ENCODE results near the gene YPEL1. TPM values are rescaled to one million over a fixed set of nuclear protein-coding genes. Genes with fewer than 3 reads are reported as not detected.

Gene YPEL1
- total and polyA plus RNA-seq, 2 of the 13 experiments (the other 11 are each of a cell fraction or from before 2014, with no cell fraction given), result 0.33 to 2.5 TPM

DNA sequence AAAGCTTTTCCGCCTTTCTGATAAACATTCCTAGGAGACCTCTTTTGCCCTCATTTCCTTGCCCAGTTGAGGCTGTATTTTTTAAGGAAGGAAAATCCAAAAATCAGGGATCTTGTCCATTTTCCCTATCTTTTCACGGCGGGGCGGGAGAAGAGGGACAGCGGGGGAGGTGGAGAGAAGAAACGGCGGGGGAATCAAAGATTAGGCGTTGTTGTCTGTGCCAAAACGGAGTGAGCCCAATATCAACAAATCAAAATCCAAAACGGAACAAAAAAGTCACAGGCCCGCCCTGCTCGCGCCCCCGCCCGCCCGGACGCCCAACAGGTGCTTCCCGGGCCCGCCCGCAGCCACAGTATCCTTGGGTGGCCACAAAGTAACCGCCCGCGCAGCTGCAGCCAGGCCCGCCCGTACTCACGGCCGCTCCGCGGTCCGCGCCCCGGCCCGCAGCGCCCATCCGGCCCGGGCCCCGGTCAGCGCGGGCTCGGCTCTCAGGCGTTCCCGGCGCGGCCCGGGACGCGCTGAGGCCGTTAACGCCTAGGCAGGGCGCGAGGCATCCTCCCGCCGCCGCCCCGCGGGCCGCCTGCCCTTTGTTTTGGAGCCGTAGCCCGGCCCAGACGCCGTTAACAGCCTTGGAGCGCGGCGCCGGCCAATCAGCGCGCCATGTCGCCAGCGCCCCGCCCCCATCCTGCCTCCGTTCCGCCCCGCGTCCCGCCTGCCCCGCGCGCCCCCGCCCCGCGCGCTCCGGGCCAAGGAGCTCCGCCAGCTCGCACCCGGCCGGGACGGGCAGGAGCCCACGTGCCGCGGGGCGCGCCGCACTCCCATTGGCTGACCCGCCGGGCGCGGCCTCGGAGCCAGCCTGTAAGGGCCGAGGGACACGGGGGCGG lies at the start of gene YPEL1 (continued):
- TF ChIP-seq, protein P1, sequence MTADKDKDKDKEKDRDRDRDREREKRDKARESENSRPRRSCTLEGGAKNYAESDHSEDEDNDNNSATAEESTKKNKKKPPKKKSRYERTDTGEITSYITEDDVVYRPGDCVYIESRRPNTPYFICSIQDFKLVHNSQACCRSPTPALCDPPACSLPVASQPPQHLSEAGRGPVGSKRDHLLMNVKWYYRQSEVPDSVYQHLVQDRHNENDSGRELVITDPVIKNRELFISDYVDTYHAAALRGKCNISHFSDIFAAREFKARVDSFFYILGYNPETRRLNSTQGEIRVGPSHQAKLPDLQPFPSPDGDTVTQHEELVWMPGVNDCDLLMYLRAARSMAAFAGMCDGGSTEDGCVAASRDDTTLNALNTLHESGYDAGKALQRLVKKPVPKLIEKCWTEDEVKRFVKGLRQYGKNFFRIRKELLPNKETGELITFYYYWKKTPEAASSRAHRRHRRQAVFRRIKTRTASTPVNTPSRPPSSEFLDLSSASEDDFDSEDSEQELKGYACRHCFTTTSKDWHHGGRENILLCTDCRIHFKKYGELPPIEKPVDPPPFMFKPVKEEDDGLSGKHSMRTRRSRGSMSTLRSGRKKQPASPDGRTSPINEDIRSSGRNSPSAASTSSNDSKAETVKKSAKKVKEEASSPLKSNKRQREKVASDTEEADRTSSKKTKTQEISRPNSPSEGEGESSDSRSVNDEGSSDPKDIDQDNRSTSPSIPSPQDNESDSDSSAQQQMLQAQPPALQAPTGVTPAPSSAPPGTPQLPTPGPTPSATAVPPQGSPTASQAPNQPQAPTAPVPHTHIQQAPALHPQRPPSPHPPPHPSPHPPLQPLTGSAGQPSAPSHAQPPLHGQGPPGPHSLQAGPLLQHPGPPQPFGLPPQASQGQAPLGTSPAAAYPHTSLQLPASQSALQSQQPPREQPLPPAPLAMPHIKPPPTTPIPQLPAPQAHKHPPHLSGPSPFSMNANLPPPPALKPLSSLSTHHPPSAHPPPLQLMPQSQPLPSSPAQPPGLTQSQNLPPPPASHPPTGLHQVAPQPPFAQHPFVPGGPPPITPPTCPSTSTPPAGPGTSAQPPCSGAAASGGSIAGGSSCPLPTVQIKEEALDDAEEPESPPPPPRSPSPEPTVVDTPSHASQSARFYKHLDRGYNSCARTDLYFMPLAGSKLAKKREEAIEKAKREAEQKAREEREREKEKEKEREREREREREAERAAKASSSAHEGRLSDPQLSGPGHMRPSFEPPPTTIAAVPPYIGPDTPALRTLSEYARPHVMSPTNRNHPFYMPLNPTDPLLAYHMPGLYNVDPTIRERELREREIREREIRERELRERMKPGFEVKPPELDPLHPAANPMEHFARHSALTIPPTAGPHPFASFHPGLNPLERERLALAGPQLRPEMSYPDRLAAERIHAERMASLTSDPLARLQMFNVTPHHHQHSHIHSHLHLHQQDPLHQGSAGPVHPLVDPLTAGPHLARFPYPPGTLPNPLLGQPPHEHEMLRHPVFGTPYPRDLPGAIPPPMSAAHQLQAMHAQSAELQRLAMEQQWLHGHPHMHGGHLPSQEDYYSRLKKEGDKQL (CRISPR knock-in tag; IDR thresholded peaks at IDR 0.05; ENCODE audit: low read depth), result no peak
- TF ChIP-seq, protein P2, sequence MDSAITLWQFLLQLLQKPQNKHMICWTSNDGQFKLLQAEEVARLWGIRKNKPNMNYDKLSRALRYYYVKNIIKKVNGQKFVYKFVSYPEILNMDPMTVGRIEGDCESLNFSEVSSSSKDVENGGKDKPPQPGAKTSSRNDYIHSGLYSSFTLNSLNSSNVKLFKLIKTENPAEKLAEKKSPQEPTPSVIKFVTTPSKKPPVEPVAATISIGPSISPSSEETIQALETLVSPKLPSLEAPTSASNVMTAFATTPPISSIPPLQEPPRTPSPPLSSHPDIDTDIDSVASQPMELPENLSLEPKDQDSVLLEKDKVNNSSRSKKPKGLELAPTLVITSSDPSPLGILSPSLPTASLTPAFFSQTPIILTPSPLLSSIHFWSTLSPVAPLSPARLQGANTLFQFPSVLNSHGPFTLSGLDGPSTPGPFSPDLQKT (CRISPR knock-in tag; IDR thresholded peaks at IDR 0.05; ENCODE audit: borderline replicate concordance), result no peak
- TF ChIP-seq, protein P3, sequence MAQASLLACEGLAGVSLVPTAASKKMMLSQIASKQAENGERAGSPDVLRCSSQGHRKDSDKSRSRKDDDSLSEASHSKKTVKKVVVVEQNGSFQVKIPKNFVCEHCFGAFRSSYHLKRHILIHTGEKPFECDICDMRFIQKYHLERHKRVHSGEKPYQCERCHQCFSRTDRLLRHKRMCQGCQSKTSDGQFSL (CRISPR knock-in tag; IDR thresholded peaks at IDR 0.05), result 0 out of 2 replicates have a peak, but pooled peaks have one; percentile 32
- TF ChIP-seq ZNF282 (IDR thresholded peaks at IDR 0.05; ENCODE audit: partially characterized antibody) (no peak), HOXA3 (CRISPR knock-in tag; IDR thresholded peaks at IDR 0.05) (peak; percentile 78), PCBP2 (optimal IDR thresholded peaks at IDR 0.05; ENCODE audit: low read depth, low read length, poor library complexity, severe bottlenecking) (no peak), NCOA5 (CRISPR knock-in tag; IDR thresholded peaks at IDR 0.05) (no peak), ASH2L (IDR thresholded peaks at IDR 0.05; ENCODE audit: insufficient read length, low read depth, low read length) (no peak), ZNF841 (CRISPR knock-in tag; IDR thresholded peaks at IDR 0.05; ENCODE audit: borderline replicate concordance) (peak; percentile 85; the same call in 1 of the 2 replicates), ATF1 (CRISPR knock-in tag; IDR thresholded peaks at IDR 0.05) (no peak), ZSCAN30 (CRISPR knock-in tag; IDR thresholded peaks at IDR 0.05) (no peak)
- TF ChIP-seq, protein P4, sequence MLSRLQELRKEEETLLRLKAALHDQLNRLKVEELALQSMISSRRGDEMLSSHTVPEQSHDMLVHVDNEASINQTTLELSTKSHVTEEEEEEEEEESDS (CRISPR knock-in tag; IDR thresholded peaks at IDR 0.05; ENCODE audit: borderline replicate concordance), result no peak
- TF ChIP-seq, protein P5, sequence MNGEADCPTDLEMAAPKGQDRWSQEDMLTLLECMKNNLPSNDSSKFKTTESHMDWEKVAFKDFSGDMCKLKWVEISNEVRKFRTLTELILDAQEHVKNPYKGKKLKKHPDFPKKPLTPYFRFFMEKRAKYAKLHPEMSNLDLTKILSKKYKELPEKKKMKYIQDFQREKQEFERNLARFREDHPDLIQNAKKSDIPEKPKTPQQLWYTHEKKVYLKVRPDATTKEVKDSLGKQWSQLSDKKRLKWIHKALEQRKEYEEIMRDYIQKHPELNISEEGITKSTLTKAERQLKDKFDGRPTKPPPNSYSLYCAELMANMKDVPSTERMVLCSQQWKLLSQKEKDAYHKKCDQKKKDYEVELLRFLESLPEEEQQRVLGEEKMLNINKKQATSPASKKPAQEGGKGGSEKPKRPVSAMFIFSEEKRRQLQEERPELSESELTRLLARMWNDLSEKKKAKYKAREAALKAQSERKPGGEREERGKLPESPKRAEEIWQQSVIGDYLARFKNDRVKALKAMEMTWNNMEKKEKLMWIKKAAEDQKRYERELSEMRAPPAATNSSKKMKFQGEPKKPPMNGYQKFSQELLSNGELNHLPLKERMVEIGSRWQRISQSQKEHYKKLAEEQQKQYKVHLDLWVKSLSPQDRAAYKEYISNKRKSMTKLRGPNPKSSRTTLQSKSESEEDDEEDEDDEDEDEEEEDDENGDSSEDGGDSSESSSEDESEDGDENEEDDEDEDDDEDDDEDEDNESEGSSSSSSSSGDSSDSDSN (CRISPR knock-in tag; IDR thresholded peaks at IDR 0.05), result peak; percentile 43; the same call in 1 of the 2 replicates
- TF ChIP-seq, protein P6, sequence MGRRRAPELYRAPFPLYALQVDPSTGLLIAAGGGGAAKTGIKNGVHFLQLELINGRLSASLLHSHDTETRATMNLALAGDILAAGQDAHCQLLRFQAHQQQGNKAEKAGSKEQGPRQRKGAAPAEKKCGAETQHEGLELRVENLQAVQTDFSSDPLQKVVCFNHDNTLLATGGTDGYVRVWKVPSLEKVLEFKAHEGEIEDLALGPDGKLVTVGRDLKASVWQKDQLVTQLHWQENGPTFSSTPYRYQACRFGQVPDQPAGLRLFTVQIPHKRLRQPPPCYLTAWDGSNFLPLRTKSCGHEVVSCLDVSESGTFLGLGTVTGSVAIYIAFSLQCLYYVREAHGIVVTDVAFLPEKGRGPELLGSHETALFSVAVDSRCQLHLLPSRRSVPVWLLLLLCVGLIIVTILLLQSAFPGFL (CRISPR knock-in tag; IDR thresholded peaks at IDR 0.05), result peak; percentile 85; the same call in 1 of the 2 replicates
- TF ChIP-seq, protein P7, sequence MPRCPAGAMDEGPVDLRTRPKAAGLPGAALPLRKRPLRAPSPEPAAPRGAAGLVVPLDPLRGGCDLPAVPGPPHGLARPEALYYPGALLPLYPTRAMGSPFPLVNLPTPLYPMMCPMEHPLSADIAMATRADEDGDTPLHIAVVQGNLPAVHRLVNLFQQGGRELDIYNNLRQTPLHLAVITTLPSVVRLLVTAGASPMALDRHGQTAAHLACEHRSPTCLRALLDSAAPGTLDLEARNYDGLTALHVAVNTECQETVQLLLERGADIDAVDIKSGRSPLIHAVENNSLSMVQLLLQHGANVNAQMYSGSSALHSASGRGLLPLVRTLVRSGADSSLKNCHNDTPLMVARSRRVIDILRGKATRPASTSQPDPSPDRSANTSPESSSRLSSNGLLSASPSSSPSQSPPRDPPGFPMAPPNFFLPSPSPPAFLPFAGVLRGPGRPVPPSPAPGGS (CRISPR knock-in tag; IDR thresholded peaks at IDR 0.05), result peak; percentile 55; the same call in 1 of the 2 replicates

Measured in HepG2 (cell line).